Measurements from ENCODE around the gene WAS.
"Not testable (repeated sequence)": the region's sequence is repeated elsewhere in the genome, so short reads cannot be mapped to it uniquely, and the experiment has no call there.

Gene WAS

DNA sequence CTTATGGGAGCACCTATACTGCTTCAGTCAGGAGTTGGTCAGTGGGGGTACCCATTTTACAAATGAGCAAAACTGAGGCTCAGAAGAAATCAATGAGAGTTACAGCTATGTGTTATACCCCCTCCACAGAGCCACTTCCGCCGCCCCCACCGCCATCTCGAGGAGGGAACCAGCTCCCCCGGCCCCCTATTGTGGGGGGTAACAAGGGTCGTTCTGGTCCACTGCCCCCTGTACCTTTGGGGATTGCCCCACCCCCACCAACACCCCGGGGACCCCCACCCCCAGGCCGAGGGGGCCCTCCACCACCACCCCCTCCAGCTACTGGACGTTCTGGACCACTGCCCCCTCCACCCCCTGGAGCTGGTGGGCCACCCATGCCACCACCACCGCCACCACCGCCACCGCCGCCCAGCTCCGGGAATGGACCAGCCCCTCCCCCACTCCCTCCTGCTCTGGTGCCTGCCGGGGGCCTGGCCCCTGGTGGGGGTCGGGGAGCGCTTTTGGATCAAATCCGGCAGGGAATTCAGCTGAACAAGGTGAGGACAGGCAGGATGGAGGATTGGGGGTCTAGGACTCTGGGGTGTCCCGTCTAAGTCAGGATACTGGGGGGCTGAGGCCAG is 5.0 kb downstream of the WAS start:
- DNase-seq: no peak

DNA sequence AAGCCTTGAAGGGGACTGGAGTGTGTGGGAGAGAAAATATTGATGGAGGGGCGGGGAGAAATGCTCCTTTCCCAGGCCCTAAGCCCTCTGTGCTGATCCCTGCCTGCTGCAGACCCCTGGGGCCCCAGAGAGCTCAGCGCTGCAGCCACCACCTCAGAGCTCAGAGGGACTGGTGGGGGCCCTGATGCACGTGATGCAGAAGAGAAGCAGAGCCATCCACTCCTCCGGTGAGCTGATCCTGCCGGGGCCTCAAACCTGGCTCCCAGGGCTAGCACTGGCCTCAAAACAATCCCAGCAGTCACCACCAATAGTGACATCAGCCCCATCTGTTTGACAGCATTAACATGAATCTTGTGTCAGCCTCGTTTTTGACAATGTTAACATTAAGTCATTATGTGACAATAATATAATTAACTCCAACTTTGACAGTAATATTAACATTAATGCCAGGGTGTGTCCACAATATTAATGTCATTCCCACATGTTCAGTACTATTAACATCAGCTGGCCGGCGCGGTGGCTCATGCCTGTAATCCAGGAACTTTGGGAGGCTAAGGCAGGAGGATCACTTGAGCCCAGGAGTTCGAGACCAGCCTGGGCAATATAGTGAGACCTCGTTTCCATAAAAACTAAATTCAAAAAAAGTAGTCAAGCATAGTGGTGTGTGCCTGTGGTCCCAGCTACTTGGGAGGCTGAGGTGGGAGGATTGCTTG is 5.8 kb downstream of the WAS start:
- DNase-seq: no peak

DNA sequence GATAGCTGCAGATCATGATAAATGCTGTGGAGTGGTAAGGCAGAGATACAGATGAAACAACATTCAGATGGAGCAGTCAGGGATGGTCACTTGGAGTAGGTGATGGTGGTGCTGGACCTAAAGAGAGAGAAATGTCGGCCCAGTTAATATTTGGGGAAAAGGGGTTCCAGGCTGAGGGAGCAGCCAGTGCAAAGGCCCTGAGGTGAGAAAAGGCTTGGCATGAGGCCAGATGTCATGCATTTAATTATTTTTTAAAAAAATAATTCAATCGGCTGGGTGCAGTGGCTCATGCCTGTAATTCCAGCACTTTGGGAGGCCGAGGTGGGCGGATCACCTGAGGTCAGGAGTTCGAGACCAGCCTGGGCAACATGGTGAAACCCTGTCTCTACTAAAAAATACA is 8.1 kb downstream of the WAS start:
- not testable (repeated sequence) for DNase-seq

DNA sequence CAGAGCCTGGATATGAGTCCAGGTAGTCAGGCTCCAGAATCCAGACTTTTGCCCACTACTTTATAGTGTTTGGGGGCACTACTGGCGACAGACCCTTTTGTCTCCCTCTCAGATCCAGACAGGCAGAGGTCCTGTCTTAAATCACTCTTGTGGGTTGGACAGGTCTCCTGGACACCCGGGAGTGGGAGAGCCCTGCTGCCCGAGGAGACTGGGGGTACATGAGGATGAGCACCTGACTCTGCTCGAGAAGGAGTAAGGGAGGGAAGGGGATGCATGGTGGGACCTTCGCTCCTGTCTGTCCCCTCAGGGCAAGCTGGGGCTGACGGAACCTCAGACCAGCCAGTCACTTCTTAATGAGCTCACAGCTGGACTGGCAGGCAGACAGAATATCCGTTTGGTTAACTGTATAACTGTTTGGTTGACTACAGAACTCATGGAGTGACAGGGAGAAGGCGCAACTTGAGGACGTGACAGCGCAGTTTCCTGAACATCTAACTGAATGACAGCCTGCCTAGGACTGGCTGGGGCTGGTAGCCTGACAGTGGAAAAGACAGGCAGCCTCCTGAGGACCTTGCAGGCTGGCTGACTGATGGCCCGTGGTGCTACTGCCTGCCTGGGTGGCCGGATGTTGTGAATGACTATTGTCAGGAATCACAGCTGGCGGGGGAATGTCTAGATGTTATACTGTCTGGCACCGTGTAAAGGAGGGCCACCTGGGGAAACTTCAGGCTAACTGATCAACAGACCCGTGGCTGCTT is 11.4 kb downstream of the WAS start:
- DNase-seq: no peak

DNA sequence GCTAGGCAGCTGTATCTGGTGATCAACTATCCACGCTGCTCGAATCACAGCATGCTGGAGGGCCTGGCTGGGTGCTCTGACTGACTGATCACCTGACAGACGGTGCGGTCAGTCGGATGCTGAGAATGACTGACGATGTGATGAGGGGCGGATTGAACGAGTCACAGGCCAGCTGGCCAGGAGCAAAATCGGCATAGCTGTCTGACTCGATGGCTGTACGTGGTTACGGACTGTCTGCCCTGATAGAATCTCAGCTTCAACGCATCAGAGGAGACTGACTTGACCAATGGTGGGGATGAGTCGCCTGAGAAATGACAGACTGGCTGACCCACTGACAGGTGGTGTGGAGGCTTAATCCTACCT is 11.9 kb downstream of the WAS start:
- DNase-seq: no peak

DNA sequence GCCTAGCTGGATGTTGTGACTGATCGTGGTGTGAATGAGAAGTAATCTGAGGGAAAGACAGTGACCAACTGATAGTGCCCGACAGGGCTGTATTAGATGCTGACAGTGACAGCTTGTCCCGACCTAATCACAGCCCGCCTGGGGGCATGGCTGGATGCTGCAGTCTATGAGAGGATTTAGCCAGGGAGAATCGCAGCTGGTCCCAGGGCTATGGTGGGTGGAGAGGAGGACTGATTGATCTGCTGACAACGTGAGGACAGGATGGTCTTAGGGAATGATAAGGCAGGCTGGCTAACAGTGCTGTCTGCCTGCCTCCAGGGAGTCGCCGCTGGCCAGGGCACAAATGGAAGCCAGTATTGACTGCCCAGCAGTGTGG is 12.3 kb downstream of the WAS start:
- DNase-seq: no peak

DNA sequence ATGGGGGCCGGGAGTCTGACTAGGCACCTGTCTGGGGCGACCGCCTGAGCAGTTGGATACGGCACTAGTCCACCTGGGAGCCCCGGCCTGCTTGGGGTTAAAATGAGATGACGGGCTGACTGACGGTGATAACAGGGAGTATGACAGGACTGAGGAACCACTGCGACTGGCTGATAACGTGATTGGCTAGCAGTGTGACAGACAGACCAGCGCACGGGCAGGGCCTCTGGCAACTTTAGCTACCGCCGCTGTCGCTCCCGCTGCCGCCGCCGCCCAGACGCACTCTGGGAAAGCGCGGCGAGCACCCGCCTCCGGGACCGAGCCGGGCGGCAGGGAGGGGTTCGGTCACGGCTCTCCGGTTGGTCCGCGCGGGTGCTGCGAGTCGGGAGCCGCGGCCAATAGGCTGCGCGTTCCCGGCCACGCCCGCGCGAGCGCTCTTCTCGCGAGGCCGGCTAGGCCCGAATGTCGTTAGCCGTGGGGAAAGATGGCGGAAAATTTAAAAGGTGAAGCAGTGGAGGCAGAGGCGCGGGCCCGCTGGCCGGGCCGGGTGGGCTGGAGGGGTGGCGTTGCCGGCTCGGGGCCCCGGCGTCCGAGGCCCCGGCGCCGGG is 12.8 kb downstream of the WAS start, which contains the start of gene SUV39H1:
TSS of gene SUV39H1 (plus strand) at position 434 of the 608 bp plus-strand sequence. CDS start at position 485, 51 bp downstream.
- peak; percentile 75 for DNase-seq

DNA sequence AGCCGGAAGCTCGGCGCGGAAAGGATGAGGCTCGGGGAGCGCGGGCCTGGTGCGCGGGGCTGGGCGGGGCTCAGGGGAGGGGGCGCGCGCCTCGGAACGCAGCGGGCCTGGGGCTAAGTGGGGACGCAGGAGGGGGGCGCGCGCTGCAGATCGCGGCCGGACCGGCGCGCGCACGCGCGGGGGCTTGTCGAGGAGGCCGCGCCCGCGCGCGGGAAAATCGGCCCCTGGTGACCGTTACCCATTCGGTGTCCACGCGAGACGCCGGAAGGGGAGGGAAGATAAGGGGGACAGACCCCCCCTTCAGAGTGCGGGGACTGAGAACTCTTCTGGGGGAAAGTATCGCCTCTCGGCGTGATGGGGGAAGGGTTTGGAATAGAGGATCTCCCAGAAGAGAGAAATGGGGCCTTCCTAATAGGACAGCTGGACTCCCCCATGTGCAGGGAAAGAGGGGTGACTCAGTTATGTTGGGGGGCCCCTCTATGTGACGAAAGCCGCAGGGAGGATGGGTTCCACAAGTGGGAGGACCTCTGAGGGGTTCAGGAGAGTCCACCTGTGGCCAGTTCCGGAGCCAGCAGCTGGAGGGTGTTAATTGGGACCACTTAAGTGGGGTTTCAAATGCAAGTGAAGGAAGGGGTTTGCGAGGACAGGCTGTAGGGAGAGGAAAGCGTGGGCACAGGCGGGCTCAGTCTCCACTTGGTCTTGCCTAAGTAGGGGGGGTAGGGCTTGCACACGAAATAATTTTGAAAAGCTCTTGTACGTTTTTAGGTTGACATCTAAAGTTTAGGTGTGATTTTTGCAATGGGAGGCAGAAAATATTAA is 13.5 kb downstream of the WAS start:
- DNase-seq: peak; percentile 9

DNA sequence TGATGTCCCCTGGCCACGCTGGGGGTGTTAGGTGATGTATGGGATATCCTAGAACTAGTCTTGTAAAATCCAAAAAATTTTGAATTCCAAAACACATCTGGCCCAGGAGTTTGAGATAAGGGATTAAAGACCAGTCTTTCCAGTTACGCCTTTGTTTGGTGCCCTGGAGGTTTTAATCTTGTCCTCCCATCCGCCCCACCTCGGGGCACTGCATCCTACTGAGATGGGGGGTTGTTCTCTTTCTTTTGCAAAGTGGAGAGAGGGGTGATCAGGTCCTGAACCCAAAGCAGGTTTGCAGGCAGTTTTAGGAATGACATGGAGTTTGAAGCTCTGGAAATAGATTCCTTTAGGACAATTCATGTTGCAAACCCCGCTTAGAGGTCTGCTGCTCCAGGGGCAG is 14.7 kb downstream of the WAS start:
- no peak for DNase-seq

DNA sequence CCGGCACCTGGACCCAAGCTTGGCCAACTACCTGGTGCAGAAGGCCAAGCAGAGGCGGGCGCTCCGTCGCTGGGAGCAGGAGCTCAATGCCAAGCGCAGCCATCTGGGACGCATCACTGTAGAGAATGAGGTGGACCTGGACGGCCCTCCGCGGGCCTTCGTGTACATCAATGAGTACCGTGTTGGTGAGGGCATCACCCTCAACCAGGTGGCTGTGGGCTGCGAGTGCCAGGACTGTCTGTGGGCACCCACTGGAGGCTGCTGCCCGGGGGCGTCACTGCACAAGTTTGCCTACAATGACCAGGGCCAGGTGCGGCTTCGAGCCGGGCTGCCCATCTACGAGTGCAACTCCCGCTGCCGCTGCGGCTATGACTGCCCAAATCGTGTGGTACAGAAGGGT is 16.6 kb downstream of the WAS start:
- no peak for DNase-seq

DNA sequence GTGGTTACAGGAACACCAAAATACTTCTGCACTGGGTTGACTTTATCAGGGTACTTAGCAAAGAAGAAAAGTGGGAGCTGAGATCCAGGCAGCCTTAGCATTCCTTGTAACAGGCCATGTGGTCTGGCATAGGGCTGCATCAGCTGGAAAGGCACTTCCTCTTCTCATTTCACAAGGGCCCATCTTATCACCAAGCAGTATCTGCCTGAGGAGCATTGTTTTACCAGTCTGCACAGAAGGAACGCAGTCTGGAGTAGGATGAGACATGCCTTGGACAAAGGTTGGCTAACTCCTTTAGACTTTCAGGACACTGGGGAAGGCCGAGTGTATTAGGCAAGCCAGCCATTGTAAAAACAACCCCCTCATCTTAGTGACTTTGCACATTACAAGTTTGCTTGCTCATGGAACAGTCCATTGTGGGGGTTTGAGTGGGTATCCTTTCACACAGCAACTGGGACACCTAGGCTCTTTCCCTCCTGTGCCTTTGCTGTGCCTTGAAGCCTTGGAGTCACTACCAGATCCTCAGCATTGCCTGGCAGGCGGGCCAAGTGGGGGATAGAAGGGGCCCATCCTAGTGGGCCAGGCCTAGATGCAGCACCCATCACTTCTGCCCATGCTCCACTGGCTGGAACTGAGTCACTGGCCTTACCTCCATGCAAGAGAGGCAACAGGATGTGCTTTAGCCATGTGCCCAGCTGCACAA is 17.5 kb downstream of the WAS start:
- no peak for DNase-seq

DNA sequence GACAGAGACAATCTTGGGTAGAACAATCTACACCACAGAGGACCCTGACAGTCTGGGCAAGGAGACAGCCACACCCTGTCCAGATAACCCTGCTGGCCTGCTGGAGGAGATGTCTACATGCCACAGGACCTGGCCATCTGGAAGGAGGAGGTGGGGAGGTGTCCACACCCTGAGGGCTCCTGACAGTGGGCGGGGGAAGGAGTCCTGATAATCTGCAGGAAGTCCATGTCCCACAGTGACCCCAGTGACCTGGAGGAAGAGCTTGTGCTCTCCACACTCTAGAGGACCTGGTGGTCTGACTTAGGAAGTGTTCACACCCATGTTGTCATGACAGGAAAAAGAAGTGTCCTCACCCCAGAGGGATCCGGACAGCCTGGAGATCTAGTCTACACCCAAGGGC is 18.4 kb downstream of the WAS start:
- no peak for DNase-seq

DNA sequence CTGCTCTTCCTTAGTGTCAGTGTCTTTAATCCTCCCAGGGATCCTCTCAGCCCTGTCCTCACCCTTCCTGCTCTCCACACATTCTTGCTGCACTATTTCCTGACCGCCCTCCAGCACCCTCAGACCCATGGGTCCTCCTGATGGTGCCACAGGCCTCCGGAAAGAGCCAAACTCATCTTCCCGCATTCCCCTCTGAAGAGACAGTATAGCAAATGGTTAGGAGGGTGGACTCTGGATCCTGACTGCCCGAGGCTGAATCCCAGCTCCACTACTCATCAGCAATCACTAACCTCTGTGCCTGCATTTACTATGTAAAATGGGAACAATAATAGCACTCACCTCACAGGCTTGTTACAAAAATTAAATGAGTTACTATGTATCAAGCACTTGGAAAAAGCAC is 19.1 kb downstream of the WAS start:
- no peak for DNase-seq

DNA sequence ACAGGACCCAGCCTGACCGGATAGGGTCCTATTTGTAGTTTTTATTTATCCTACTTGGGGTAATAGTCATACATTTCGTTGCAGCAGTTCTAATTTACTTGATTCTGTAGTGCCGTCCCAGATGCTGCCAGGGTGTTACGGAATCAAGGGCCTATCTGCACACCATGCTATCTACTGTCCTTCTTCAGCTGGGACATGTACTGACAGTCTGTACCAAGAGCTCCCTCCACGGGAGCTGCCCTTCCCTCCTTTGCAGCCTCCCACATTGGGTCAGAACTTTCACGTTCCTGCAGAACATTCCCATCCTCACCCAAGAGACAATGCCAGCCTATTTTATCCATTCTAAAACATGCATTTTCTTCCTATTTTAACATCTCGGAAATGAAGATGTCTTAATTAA is 19.6 kb downstream of the WAS start:
- no peak for DNase-seq

DNA sequence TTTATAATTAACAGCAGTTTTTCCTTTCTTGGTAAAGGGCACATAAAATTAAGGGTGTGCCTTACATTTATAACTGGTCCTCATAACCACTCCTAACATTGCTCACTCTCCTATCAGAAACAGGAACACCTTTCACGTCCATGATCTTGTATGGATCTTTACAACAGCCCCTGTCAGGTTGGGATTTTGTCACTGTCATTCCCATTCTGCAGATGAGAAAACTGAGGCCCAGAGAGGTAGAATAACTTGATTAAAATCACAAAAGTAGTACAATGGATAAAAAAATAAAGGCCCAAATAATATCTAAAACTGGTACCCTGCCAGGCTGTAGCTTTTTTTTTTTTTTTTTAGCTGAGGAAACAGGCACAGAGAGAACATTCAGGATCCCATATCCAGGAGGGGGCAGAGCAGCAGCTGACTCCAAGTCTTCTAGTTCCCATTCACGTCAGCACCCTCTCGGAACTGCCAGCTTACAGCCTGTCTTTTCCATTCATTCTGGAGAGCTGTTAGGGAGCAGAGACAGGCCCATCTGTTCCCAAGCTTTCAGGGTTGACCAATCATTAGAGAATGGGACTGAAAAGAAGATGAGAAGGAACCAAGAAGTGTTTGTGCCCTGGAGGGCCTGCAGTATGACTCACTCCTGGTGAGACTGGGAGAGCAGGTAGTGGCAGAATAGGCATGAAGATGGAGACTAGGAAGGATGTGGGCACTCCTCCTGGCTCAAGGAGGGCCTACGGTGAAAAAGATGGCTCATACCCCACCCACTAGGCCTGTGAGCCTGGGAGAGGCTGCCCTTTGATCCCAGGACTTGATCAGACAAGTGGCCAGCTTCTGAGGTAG is 20.3 kb downstream of the WAS start:
- no peak for DNase-seq

DNA sequence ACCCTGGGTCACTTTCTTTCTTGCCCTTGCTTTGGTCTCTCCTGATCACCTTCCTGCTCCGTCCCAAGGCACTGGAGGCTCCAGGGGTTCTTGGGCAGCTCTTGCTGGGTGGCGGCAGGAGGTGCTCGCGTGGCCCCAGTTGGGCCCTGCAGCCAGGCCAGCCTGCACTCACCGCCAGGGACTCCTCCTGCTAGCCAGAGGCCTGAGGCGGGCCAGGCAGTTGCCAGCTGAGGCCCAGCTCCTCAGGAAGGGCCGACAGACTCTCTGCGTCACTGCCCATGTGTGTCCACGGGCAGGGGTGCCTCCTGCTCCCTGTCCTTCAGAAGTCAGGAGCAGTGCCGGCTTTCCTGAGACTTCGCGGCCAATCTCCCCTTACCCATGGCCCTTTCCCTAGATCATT is 22.3 kb downstream of the WAS start:
- DNase-seq: no peak

DNA sequence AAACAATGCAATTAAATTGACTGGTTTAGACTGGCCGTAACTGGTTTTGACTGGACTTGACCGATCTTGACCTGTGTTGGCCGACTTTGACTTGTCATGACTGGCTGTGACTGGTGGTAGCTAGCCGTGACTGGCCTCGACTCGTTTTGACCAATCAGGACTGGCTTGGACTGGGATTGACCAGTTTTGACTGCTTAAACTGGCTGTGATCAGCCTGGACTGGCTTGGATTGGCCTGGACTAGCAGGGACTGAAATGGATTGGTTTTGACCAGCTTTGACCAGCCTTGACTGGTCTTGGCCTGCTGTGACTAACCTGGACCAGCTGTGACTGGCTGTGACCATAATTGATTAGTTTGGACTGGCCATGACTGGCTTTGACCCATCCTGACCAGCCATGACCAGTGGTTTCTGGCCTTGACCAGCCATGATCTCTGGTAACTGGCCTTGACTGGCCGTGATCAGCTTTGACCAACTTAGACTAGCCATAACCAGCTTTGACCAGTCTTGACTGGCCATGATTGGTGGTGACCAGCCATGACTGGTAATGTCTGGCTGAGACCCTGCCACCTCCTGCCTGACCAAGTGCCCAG is 26.0 kb downstream of the WAS start:
- DNase-seq: no peak

DNA sequence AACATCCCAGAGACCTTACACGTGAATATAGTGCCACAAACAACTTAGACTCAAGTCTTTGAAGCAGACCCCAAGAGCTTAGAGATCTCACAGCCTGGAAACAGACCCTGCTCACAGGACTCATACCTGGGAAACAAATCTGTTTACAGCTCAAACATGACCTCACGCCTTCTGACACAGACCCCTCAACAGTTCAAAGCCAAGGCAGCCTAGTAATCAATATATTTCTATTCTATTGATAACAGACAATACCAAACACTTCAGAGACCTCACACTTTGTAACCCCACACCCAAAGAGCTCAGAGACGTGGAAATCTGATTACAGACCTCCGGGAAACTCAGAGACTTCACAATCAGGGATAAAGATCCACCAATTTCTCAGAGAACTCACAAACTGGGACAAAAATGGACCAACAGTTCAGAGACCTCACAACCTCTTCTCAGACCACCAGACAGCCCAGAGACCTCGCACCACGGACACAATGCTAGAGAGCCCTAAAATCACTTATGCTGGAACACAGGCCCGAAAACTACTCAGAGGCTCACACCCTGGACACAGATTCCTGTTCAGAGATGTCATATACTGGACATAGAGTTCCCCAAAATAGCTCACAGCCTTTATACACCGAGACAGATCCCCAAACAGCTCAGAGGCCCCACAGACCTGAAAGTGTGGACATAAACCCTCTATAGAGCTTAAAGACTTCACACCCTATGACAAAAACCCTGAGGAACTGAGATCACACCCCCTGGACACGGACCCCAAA is 27.7 kb downstream of the WAS start:
- no peak for DNase-seq

DNA sequence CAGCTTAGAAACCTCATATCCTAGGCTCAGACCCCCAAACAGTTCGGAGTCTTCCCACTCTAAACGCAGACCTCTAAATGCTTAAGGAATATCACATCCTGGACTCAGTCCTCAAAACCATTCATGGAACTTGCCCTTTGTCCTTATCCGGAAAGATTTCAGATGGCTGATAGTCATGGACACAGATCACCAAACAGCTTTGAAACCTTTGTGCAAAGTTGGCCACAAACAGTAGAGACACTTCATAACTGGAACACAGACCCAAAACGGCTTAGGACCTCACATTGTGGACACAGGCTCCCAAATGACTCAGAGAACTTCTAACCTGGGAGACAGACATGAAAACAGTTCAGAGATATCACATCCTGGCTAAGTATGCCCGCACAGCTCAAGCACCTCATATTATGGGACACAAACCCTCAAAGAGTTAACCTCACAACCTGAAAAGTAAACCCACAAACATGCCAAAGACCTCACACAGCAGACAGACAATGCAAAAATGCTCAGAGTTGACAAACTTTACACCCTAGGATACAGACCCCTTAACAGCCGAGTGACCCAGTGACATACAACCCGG is 28.4 kb downstream of the WAS start:
- no peak for DNase-seq

DNA sequence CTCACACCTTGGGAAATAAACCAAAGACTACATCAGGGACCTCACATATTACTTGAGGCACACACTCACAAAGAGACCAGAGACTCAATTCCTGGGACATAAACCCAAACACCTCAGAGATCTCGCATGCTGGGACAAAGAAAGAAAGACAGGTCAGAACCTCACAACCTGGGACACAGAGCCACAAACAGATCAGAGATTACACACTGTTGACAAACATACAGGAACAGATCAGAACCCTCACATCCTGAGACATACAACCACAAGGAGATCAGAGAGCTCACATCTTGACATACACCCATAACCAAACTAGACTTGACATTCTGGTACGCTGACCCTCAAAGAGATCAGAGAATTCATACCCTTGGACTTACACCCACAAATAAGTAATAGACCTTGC is 30.2 kb downstream of the WAS start:
- DNase-seq: no peak
